Activated gamma-delta T cell treated with anti-CD3 and anti-CD28 coated beads, Interleukin-2, amount 50 U/mL, for 16 hours (primary cell): ENCODE data around the gene PMEPA1.

Source experiments
- DNase-seq: peaks from one replicate; pipeline ENCODE4 v3.0.0-alpha.2; 2020; ENCODE audit warnings: low read depth

The PMEPA1 gene

DNA sequence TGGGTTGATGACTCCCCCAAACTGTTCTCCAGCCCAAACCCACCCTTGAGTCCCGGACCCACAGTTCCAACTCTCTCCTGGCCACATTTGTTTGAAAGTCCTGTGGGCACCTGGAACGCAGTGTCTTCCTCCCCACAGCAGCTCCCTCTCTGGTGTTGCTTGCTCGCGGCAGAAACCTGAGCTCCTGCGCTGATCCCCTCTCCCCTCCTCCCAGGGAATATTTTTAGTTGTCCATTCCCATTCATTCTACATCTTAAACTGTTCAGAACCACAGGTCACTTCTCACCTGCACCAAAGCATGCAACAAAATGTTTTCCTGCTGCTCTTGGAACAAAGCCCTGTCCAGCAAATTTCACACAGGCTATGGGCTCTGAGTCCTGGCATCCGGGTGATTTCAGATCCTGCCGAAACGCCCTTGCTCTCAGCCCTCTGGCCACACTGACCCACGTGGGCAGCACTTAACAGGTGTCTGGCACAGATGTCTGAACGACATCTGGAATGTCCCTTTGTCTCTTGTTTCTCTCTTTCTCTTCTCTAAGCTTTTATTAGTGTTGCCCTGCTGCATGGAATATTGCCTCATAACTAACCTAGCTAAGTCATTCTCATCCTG is 27.0 kb upstream of the PMEPA1 start:
- no peak for DNase-seq

DNA sequence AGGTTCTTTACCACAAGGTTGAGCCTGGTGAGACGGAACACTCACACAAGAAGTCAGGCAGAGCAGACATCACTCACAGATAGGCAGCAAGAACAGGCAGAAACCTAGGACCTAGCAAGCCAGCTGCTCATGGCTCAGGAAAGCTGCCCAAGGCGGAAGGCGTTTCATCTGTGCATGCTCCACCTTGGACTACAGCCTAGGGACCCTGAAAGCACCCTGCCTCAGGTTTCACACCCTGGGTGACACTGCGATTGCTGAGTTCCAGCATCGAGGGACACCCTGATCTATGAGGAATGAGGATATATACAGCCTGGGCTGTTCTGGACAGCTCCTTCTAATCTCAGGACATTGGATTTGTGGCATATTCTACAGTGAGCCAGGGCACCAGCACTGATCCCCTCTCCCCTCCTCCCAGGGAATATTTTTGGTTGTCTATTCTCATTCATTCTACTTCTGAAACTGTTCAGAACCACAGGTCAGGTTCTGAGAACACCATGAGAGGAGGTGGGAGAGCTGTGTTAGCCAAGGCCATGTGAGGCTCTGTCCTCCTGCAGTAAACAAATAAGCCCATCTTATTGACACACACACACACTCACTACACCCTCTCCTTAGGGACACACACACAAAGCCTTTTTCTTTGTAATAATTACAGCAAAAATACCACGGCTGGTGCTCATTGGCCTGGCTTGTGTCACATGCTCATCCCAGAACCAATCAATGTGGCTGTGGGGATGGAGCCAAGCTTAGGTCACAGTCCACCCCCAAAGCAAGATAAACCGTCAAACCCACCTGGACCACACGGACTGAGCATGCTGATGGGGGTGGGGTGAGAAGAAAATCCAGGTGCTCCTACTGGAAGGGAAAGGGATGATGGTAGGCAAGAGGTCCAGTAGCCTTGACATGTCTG is 26.3 kb upstream of the PMEPA1 start:
- DNase-seq = no peak

DNA sequence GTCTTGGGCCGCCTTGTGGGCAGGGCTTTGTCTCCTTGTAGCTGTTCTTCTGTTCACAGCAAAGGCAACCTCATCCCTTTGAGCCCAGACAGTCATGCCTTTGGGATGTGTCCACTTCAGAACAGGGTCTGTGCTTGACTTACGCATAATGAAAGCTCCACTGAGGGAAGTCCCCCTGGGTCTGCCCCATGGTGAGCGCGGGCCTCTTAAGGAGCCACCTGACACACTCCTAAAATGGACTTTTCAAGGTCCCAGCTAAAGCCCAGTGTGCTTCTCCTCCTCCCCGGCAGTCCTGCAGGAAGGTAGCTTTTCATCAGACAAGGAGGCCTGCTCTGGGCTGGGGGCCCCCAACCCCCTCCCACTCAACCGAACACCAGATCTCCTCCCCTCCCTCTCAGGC is 24.9 kb upstream of the PMEPA1 start:
- DNase-seq = no peak

DNA sequence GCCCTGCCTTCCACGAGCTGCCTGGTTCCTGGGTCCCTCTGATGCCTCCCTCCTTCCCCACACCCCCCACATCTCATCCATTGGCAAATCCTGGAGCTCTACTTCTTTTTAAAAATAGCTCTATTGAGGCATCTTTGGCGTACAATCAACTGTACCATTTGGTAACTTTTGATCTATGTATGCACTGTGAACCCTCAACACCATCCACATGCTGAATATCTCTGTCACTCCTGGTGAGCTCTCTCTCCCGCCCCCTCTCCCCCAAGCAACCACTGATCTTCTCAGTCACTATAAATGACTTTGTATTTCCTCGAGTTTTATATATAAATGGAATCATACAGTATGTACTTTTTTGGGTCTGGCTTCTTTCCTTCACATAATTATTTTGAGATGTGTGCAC is 22.4 kb upstream of the PMEPA1 start:
- DNase-seq = no peak

DNA sequence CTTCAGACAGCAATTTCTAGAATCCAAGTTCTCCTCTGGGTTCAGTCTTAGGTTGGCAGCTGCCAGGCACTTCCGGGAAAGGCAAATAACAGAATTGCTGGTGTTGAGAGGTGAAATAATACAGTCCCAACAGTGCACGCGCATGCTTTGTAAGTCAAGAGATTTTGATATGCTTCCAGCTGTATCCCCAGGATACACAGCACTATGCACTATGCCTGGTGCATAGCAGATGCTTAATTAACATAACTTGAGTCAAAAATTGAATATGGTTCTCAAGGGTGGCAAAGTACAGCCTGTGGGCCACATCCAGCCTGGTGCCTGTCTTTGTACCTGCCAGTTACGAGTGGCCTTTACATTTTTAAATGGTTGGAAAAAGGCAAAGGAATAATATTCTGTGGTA is 18.9 kb upstream of the PMEPA1 start:
- no peak for DNase-seq

DNA sequence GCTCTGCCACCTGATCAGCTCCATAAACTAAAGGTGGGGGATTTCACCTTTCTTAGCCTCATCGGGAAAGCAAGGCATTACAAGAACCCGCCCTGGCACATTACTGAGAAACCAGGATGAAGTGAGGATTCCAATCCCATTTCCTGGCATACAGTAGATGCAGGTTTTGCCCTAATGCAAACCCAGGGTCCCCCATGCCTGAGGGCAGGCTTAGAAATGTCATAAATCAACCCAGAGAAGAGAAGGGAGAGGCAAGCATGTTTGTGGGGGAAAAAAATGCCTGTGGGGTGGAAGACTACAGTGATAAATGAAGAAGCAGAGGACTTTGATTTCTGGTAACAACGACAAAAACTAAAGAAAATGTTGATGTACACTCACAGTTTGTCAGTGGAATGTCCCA is 18.0 kb upstream of the PMEPA1 start:
- no peak for DNase-seq

DNA sequence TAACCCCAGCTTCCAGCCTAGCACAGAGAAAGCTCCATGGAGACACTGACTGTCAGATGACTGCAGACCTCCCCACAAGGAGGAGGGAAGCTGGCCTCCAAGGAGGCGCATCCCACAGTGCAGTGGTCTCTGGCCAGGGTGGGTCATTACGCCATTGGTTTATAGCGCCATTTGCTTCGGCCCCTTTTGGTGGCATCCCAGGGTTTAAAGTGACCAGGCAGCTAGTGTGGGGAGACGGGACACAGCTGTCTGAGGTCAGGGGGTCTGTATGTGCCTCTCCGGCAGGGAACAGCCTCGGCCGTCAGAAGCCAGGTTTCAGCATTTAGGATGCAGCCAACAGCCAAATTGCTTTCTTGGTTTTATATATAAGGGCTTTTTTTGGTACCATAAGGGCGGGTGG is 15.8 kb upstream of the PMEPA1 start:
- DNase-seq = no peak

DNA sequence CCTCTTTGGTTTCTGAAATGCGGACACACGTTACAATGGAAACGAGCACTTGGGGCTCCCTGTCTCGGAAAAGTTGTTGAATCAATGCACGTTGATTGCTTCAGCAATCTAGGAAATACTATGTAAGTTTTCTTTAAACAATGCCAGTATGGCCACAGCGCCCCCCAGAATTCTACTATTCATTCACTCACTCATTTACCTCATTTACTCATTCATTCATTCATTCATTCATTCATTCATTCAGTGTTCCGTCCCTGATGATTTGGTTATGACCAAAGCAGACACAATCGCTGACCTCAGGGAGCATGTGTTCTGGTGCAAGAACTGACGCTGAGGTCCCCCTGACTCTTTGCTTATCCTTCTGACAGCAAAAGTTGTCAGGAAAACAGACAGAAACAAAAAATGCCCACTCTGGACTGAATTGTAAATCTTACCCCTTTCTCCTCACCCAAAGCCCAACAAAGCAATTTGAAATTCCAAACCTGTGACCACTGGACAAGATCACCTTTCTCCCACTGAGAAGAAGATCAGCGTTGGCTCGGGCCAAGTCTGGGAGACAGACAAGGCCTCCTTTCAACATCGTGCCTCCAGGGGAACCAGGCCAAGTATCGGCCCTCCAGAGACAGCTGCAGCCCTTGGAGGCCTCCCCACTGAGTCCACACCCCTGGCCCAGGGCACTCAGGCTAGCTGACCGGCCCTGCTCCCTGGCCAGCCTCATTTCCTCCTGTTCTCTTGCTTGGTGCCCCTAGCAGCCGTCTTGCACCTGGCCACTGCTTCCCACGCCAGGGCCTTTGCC is 15.0 kb upstream of the PMEPA1 start:
- DNase-seq = no peak

DNA sequence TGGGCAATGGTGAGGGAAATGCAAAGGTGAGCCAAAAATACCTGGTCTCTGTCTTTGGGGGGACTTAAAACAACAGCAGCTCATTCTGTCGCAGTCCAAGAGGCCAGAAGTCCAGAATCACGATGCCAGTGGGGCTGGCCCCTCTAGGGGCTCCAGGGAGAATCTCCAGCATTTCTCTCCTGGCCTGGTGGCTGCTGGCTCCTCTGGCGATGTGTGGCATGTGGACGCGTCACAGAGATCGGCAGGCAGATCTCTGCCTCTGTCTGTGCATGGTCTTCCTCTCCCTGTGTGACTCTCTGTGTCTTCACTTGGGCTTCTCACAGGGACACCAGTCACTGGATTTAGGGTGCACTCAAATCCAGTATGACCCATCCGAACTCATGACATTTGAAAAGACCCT is 14.0 kb upstream of the PMEPA1 start:
- no peak for DNase-seq

DNA sequence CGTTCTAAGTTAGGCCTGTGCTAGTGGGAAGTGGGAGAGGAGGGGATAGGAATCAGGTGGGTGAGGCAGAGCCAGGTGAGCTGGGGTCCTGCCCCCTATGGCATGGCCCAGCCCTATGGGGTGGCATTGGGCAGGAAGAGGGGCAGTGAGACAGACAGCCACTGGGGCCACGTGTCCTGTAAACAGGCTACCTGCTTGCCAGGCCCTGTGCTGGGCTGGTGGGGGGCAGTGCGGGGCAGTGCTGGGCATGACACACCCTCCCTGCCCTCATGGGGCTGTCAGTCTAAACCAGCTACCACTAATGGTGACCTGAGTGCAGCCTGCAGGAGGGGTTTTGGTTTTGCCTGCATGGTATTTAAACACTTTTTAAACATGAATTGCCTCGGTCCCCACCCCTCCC is 10.1 kb upstream of the PMEPA1 start:
- no peak for DNase-seq

DNA sequence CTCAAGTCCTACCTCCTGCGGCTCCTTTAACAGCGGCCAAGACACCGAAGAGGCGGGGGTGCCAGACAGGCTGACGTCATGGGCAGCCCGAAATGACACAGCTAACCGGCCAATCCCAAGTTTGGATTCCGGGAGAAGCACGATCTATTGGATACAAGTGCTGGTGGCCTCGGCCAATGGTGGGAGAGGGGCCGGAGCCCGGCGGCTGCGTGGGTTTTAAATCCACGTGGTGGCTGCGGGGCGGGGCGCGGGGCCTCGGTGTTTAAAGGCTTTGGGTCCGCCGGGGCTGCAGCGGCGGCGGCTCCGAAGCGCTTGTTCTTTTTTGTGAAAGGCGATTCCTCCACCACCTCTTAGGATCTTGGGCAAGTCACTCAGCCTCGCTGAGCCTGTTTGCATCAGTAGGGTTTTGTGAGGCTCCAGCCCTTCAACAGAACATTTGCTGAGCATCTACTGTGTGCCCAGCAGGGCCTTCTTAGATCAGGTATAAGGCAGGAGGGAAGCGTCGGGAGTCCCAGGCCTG is 8.7 kb upstream of the PMEPA1 start:
- DNase-seq = peak; percentile 85

DNA sequence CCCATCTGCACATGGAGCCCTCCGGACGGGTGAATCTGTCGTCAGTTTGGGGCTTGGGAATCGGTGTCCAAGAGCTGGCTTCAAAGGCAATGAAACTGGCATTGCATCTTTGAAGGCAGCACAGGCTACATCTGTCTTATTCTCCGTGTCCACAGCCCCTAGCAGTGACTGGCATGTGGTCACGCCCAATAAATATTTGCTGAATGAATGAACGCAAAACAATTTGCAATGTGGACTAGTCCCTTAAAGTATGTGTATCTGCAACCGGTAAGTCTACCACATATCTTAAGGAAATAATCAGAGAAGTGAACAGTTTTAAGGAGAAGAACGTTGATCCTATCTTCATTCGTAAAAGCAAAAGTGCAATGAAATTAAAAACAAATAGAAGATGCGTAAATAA is 8.0 kb upstream of the PMEPA1 start:
- no peak for DNase-seq

DNA sequence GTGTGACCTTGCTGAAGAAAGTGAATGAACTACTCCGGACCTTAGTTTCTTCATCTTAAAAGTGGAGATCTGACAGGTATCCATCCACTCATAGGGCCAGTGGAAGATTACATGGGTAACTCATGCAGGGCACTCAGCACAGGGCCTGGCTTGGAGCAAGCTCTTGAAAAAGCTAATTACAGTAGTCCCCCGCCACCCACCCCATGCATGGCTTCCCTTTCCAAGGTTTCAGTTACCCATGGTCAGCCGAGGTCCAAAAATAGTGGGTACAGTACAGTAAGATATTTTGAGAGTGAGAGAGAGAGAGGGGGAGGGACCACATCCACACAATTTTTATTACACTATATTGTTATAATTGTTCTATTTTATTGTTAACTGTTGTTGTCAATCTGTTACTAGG is 7.1 kb upstream of the PMEPA1 start:
- no peak for DNase-seq

DNA sequence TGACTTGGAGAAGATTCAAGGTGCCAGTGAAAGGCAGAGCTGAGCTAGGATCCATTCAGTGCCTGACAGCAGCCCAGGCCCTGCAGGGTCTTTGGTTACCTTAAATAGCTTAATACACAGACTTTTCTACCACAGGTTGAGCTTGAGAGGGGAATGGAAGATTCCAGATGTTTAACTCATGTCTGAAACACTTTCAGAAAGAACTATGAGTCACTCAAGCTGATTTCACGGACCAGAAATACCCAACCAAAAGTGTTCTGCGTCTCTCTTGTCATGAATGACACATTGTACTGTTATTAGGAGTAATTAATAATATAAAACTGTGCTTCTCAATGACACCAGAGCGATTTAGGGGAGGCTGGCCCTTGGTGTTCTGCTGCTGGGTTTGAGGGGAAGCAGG is 6.4 kb upstream of the PMEPA1 start:
- DNase-seq = no peak

DNA sequence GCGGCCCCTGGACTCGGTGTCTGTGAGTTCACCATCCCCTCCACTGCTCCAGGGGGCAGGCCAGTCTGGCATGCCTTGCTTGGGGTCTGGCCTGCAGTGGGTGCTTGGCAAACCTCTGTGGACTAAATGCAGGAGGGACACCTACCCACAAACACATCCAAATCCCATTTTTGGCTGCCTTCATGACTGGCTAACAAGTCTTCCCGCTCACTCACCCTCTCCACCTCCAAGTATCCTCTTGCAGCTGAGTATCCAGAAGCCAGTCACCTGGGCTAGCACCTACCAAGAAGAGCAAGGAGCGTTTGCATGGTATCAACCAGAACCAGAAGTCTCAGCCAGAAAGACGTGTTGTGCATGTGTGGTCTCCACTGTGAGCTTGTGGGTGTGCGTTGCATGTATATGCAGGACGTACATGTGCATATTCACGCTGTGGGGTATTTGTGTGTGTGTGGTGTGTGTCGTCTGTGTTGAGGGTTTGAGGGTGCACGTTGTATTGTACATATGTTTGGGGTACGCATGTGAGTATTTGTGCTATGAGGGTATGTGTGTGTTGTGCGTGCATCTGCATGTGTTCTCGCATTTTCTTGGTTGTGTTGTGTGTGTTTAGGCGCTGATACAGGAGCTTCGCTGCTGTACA is 5.6 kb upstream of the PMEPA1 start:
- DNase-seq = no peak

DNA sequence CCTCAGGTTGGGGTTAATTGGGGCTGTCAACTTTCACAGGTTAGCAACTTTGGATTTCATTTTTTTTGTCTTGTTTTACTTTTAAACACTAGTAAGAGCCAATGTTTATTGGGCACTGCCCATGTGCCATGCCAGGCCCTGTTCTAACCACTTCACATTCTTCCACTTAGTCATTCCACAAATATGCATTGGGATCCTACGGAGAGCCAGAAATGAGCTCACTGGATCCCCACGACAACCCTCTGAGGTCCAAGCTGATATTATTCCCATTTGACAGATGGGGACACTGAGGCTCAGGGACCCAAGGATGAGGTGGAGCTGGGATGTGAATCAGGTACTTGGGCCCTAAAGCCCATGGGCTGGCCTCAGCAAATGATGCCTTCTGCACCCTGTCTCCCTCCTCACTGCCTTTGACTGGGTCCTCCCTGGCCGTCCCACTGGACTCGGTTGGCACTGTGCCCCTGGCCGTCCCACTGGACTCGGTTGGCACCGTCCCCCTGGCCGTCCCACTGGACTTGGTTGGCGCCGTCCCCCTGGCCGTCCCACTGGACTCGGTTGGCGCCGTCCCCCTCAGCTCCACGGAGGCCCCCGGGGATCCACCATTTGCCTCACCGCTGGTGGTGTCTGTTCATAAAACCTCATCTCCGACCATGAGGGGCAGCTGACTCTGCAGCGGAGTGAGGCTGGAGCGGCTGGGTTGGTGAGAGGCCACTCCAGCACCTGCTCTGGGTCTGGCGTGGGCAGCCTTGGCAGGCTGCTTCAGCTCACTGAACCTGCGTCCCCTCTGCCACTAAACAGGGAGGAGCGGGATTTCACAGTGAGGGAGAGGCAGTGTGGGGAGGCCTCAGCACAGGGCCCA is 4.8 kb upstream of the PMEPA1 start:
- DNase-seq = no peak

DNA sequence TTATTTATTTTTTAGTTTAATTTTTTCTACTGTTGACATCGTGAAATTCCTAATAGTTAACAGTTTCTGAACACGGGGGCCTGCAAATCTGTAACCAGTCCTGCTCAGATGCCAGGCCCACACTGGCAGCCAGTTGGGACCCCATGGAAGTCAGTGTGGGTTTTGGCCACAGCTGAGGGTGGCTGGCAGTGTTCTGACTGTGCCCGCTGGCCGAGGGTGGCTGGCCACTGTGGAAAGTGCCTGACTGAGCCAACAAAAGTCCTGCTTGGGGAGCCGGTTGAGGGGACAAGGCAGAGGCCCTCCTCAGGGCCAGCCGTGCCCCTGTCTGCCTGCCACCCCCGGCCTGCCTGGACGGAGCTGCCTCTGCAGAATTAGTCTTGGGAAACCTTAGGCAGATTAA is 4.1 kb upstream of the PMEPA1 start:
- DNase-seq = no peak

DNA sequence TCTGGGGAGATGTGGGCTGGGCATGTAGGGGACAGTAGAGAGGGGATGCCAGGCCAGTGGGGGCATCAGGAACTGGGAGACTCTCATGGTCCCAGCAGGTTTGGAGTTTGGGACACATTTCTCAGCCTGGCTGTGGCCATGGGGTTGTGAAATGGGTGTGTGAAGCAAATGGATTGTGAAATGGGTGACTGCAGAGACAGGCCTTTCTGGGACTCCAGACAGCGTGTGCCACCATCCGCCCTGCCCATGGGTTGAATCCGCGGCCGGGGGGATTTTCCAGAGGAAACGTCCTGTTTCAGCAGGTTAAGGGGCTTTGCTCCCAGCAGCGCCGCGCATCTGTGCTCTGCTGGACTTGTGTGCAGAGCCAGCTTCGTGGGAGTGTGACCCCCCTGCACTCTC is 3.7 kb upstream of the PMEPA1 start:
- no peak for DNase-seq

DNA sequence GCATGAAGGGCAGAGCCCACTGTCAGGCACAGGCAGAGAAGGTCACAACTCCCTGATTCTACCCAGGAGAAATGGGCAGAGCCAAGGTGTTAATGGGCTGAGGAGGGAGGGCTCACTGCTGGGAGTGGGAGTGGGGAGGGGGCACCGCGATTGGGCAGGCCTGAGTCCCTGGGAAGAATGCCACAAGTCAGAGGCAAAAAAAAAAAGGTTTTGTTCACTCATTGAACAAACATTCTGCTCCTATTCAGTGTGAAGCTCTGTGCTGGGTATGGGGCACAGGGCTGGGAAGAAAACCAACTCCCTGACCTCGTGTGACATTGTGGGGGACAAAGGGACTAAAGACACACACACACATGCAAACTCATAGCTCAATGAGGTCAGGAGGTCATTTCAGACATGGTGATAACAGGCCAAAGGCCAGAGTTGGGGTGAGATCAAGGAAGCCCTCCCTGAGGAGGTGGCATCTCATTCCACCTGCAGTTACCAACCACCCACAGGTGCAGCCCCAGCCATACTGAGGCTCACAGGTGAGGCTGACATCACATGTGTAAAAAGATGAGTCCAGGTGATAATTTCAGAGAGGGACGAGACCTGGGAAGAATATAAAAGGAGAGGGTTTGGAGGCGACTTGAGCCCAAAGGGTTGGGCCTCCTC is 3.2 kb upstream of the PMEPA1 start:
- DNase-seq = no peak

DNA sequence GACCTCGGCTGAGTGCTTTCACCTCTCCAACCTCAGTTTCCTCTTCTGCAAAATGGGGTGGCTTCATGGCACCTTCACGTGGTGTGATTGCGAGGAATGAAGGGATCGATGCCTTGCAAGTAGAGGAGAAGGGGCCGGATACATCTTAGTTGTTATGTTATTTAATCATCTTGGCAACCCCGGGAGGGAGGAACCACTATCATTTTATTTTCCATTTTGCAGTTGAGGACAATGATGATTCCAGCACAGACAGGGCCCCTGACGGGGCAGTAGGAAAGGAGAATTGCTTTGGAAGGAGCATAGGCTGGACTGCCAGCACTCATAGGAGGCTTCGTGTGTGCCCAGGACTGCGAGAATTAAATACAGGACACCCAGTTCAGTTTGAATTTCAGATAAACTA is 2.5 kb upstream of the PMEPA1 start:
- DNase-seq = no peak

DNA sequence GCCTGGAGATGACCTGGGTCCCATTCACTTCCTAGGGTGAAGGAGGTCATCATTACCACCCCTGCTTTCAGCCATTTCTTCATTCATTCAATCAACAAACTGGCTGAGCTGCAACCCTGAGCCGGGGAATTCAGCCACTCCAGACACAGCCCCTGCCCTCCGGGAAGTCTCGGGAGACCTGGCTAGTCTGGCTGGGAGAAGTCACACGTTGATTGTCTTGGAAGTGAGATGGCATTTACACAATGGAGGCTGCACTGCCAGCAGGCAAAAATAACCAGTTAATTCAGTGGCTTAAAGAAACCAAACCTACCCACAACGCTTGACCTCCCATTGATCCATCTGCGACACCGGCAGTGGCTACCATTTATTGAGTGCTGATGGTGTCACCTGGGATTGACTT is 2.0 kb upstream of the PMEPA1 start:
- no peak for DNase-seq
